Skeletal muscle cell (primary cell): Measurements from ENCODE around the gene CACNG1.

Source experiments
- DNase-seq: peaks from one replicate; pipeline ENCODE4 v3.0.0-alpha.2; 2010; ENCODE audit warnings: low read depth
- H3K4me3 ChIP-seq: 2 replicates; pipeline ENCODE4 v1.5.1; 2011; ENCODE audit warnings: low read depth, mild to moderate bottlenecking, control low read depth, low read length, moderate library complexity

CACNG1 gene

DNA sequence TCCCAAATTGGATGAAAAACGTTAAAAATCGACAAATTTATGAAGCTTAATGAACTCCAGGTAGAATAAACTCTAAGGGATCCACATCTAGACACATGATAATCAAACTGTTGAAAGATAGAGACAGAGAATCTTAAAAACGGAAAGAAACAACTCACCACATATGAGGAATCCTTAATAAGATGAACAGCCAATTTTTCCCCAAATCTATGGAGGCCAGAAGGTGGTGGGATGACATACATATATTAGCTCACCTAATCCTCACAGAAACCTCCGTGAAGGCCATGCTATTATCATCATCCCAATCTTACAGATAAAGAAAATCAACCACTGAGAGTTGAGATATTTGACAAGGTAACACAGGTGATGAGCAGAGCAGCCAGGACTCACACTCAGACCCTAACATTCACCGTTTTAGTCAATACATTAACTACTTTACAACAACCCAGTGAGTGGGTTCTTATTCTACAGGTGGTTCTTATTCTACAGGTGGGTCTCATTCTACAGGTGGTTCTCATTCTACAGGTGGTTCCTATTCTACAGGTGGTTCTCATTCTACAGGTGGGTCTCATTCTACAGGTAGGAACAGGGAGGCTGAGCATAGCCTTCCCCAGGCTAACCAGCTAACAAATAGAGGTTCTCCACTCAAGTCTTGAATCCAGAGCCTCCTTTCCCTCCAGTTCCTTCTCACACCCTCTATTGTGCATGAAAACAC lies 4.8 kb downstream of the CACNG1 start:
- DNase-seq = no peak
- no peak overlapping the region for H3K4me3 ChIP-seq

DNA sequence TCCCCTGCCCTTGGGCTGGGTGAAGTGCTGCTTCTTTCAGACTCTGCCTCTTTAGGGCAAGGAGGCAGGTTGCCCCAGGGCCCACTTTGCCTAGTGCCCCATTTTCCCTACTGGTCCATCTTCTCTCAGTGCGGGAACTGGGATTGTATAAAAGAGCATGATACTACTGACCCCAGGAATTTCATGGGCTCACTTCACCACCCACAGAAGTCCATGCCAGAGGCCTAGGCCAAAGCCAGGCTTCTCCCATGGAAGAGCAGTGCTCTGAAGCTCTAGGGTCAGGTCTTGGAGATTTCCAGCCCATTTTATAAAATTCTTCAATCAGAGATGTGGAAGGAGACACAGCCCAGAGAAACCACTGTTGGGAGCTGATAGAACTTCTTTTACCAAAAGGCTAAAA lies 5.7 kb downstream of the CACNG1 start:
- no peak overlapping the region for H3K4me3 ChIP-seq
- DNase-seq = no peak

DNA sequence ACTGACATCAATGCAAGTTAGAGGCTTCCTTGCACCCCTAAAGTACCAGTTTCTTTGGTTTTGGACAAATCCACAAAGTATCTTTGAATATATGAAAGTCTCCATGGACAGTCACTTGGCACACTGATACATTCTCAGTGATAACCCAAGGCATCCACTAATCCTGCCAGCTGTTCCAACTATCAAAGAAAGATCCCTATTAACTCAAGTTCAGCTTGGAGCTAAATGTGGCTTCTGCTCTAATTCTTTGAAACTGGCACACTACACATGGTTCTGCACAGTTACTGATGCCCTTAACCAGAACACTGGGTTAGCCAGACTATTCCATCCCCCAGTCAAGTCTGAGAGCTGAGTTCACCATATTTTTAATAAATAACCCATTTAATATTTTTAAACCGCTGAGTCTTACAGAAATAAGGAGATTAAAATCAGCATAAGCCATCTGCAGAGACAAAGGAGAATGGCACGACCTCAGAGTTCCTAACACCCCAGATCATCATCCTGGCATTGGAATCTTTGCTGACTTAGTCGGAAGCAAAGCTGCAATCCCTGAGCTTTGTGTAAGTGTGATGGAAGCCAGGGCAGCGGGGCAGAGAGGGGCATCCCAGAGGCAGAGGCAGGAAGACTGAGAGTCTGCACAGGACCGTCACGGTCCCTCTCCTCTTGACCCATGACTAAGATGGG lies 6.3 kb downstream of the CACNG1 start:
- no peak overlapping the region for H3K4me3 ChIP-seq
- no peak for DNase-seq

DNA sequence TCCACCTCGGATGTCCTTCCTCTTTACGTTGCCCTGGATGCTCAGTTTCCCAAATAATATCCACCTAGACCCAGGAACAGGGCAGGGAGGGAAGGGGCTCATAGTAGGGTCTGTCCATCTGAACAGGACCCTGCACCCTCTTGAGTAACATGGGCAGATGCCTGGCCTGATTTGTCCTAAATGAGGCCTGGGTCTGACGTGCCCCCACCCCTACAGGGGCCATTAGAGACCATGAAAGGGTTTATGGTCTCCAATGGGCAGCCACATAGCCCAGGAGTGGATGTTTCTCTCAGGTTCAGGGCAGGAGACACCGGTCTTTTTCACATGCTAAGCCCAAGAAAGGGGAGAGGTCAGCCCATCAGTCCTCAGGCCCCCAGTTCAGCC lies 6.8 kb downstream of the CACNG1 start:
- DNase-seq = no peak
- H3K4me3 ChIP-seq = no peak overlapping the region

DNA sequence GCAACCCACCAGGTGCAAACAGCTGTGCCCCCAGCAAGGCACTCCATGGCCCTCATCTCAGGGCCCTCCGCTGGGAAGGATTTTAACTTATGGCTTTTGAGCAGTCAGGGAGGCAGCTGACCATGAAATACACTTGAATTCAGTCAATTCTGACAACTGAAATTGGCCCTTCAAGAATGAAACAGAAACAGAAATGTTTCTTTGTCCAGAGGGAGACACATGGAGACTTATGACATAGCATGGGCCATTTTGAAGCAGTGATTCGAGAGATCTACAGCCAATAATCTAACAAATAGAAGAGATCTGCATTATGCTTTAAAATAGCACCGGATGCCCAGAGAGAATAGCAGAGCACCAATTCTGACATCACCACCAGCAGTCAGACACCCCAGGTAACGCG lies 7.5 kb downstream of the CACNG1 start:
- H3K4me3 ChIP-seq = no peak overlapping the region
- DNase-seq = no peak

DNA sequence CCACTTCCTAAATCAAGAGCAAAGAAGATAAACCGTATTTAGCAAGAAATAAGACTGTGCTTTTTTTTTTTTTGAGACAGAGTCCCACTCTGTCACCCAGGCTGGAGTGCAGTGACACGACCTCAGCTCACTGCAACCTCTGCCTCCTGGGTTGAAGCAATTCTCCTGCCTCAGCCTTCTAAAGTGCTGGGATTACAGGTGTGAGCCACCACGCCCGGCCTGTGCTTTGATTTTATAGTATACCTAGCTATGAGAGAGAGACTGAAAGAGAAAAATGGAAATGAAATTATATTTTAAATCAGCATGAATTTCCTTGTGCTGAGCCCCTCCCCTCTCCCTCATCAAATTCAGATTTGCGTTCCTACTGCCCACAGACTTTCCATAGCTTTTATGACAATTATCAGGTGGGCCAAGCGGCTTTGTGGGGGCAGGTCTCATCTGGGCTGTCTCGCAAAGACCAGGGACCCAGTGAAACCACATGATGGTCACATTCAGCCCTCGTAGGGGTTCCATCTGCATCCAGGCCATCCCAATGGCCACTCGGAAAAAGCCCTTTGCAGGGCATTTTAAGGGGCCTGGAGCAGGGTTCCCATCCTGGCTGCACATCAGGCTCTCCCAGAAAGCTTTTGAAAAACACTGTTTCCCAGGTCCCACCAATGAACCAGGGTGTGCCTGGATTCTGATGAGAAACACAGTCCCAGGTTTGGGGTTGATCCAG lies 8.5 kb downstream of the CACNG1 start:
- DNase-seq = no peak
- H3K4me3 ChIP-seq = no peak overlapping the region

DNA sequence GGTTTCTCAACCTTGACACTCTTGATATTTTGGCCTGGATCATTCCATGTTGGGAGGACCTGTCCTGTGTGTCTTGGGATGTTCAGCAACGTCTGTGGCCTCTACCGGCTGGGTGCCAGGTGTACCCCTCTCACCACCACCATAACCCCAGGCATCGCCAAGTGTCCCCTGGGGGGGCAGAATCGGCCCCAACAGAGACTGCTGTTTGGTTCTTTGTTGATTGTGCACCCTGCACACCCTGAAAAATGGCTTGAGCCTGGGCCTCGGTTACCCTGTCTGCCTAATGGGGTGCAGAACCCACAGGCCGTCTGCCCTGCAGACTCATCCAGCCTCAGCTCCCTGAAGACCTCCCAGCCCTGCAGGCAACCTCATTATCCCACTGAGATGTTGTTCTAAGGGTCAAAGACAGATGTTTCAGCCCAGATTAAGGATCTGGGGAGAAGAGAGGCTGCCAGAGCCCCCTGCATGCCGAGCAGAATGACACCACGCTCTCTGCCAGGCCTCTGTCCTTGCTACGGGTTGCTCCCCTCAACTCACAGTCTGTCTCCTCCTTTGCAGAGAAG lies 9.2 kb downstream of the CACNG1 start:
- no peak for DNase-seq
- no peak overlapping the region for H3K4me3 ChIP-seq

DNA sequence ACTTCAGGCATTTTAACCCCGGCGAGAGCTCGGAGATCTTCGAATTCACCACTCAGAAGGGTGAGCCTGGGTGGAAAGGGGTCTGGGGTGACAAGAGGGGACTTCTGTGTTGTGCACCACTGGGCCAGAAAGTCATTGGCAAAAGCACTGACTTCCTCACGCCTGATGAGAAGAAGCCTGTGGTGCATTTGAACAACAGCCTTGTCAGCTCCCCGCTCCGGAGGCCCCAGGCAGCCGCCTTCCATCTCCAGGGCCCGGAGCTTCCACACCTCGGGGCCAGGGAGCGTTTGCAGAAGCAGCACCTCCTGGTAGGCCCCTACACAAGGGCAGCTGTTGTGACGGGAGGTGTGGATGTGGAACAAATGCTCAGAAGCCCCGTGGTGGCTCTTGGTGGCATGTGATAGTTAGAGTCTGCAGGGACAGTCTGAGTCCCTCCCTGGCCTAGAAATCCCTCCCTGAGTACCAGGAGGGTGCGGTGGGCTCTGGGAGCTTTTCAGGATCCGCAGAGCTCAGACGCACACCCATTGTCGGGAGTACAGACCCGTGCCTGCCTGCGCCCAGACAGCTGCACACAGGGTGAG lies 9.7 kb downstream of the CACNG1 start:
- no peak overlapping the region for H3K4me3 ChIP-seq
- DNase-seq = no peak

DNA sequence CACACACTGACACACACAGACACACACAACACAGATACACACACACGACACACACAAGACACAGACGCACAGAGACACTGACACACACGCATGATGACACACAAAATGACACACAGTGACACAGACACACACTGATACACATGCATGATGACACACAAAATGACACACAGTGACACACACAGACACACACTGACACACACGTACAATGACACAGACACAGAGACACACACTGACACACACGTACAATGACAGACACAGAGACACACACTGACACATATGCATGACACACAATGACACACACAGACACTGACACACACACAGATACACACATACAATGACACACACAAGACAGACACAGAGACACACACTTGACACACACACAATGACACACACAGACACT lies 10.3 kb downstream of the CACNG1 start:
- no peak for DNase-seq
- H3K4me3 ChIP-seq = no peak overlapping the region

DNA sequence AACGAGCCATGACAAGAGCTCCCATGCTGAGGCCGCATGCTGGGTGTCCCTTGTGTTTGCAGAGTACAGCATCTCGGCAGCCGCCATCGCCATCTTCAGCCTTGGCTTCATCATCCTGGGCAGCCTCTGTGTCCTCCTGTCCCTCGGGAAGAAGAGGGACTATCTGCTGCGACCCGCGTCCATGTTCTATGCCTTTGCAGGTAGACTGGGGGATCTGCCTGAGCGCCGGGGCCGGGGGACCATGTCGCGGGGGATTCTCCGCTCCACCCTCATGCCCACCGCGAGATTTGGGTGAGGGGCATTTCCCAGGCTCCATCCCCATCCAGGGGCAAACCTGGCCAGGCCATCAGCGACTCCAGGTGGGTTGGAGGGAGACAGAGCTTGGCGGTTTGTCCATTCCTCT lies 10.7 kb downstream of the CACNG1 start:
- DNase-seq = no peak
- no peak overlapping the region for H3K4me3 ChIP-seq

DNA sequence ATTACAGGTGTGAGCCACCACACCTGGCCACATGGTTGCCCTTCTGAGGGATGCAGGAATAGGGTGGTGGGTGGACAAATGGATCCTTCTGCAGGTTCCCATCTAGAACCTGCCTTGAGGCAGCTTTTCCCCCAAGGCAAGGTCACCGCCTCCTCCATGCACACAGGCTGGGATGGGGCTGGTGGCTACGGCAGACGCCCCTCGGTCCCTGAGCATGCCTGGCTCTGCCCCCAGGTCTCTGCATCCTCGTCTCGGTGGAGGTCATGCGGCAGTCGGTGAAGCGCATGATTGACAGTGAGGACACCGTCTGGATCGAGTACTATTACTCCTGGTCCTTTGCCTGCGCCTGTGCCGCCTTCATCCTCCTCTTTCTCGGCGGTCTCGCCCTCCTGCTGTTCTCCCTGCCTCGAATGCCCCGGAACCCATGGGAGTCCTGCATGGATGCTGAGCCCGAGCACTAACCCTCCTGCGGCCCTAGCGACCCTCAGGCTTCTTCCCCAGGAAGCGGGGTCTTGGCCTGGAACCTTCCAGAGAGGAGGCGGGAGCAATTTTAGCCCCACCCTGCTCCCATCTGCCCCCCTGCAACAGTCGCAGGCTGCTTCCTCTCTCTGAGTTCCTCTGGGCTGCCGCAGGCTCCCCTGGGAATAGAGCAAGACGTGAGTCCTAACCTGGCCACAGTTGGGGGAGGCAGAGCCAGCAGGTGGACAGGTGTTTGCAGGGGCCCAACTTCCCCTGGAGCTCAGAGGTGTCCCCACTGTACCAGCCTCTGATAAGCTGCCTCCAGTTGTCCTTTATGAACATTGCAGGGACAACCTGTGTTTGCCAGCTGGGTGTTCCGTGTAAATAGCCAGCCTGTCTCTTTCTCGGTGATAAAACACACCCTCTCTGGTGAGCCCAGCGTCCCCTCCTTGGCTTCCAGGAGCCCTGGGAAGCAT lies 11.7 kb downstream of the CACNG1 start:
- H3K4me3 ChIP-seq = no peak overlapping the region
- no peak for DNase-seq

DNA sequence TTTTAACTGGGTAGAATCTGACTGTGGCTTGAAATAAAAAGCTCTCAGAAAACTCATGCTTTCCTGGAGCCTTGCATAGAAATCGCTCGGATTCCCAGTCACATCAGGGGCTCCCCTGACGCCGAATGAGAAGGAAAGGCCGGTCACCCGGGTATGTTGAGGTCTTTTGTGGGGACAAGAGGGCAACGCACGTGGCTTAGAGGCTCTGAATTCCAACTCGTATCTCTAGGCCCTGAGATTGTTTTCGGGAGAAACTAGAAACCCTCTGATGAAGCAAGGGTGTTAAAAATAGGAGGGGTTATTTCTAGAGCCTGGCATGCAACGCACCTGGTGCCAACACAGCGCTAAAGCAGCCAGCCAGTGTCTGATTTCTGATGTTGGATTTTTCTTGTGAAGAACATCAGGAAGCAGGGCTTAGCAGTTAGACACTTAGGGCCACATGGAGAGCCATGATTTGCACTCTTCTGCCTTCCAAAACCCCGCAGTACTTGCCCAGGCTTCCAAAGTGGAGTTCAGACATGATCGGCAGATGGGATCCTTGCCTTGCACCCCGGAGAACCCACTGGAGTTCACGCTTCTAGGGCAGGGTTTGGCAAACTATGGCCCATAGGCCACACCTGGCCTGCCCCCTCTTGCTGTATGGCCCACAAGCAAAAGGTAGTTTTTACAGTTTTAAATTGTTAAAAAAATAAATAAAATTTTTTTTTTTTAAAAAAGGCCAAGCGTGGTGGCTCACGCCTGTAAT lies 12.6 kb downstream of the CACNG1 start:
- no peak for DNase-seq
- no peak overlapping the region for H3K4me3 ChIP-seq

DNA sequence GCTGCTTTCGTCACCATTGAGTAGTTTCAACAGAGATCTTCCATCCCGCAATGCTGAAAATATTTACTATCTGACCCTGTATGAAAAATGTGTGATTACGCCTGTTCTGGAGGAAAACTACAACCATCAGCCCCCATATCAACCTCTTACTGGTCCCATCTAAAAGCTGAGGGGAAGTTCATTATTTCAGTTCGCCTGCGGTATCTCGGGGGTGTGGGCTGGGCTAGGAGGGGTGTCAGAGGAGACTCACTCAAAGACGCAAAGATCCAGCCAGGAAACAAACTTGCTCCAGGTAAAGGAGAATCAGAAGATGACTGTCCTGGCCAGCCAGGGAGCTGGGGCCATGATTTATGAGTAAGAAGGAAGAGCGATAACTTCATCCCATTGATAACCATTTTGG lies 13.7 kb downstream of the CACNG1 start:
- DNase-seq = no peak
- no peak overlapping the region for H3K4me3 ChIP-seq

DNA sequence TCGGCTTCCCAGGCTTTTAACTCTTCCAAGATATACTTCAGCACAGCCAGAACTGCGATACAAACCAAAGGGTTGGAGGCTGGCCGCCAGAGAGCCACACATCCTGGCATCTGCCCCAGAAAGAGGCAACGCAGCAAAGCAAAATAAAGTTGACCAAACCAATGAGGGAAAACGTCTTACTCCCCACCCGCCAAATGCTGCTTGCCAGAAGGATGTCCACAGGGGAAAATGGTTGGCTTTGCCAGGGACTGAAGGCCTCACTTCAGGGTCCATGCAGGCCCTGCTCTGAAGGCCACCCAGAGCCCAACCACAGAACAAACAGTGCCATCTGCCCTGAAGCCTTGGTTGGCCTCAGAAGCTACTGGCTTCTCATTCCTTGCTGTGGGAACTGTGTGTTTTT lies 15.0 kb downstream of the CACNG1 start:
- H3K4me3 ChIP-seq = no peak overlapping the region
- DNase-seq = no peak

DNA sequence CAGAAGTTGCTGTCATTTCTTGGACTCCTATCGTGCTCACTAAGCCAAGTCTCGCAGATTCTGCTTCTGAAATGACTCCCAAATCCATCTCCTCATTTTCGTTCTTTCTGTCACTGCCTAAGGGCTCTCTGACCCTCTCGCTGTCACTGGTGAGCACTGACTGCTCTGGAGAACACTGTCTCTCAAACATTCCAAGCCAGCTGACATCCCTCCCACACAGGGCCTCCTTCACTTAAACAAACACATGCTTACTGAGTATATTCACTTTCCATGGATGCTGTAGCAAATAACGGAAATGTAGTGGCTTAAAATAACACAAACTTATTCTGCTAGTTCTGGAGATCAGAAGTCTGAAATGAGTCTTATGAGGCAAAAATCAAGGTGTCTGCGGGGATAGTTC lies 18.8 kb downstream of the CACNG1 start:
- no peak overlapping the region for H3K4me3 ChIP-seq

DNA sequence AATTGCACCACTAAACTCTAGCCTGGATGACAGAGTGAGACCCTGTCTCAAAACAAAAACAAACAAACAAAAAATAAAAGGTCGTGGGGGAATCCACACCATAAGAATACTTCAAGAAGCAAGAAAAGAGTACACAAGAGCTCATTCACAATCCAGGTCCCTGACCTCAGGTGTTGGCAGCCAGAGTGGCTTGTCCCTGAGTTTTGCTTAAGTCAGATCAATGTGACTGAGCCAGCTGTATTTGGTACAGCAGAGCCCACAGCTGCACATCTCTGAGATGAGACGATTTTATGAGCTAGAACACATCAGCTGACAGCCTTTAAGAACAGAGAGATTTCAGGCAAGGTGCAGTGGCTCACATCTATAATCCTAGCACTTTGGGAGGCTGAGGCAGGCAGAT lies 22.4 kb downstream of the CACNG1 start:
- DNase-seq = no peak
- no peak overlapping the region for H3K4me3 ChIP-seq

More for the DNA sequence above, 18.8 kb downstream of the CACNG1 start:
- no peak for DNase-seq

DNA sequence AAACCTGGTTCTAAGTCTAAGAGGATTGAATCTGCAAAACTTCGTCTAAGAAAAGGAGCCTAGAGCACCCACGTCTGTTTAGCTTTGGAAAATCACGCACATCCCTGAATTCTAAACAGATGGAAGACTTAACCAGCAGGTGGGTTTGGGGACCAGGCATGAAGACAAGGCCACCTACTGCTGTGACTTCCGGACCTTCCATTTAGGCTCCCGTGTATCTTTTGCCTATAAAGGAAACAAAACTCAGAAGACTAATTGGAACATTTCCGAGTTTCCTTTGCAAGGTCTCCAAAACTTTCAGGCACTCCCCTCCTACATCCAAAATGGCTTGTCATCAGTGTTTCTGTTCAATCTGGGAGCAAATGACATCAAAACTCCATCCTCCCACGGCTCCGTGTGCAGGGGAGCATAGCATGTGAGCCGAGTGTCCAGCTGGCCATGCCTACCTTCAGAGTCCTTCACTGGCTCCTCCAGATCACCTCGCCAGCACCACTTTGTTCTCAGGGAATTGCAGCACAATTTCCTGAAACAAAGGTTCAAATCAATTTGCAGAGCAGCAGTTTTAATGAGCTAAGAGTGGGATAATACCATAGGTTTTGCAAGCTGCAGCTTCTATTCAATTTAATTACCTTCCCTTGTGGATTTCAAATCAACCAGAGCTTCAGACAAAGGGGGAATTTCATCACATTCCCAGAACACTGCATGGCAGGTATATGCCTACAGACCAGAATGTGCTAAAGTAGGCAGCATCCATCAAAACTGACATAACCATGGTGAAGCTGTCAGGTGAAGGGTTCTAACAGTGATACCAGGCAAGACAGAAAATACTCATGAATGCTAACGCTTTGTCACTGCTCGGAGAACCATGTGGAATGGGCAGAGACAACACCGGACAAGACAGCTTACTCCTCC lies 23.5 kb downstream of the CACNG1 start:
- no peak overlapping the region for H3K4me3 ChIP-seq
- DNase-seq = no peak
